GM12865 (cell line): ENCODE data around the gene NAAA.

Experiments used
- DNase-seq: peaks from one replicate; pipeline ENCODE4 v3.0.0; 2010; ENCODE audit warnings: low read depth
- H3K4me3 ChIP-seq: 2 replicates; pipeline ENCODE4 v1.5.1; 2011; ENCODE audit warnings: mild to moderate bottlenecking, low read depth, low read length, control low read depth
- CTCF ChIP-seq: IDR thresholded peaks from 2 replicates; pipeline ENCODE4 v1.5.1; 2011; ENCODE audit warnings: low read length, control low read depth, low read depth, inconsistent platforms; ENCODE audit not compliant: insufficient read depth; ENCODE audit errors: missing control alignments

NAAA gene

GRCh38 chr4:75867130-75867529 lies 73.7 kb downstream of the NAAA start:
- no peak for DNase-seq
- TF ChIP-seq CTCF, result no peak
- H3K4me3 ChIP-seq, result no peak overlapping the region
